ENCODE measurements around the gene CAMK2G. TPM values are rescaled to one million over a fixed set of nuclear protein-coding genes. Genes with fewer than 3 reads are reported as not detected.

Gene CAMK2G
- total RNA-seq, 3 donors from 2014 or later, result 22.6 to 28.0 (median 27.2) TPM

- H3K27ac ChIP-seq, result no peak overlapping the region
- H3K4me1 ChIP-seq, result peaks cover 4 to 18% of the 10 kb centered on the region in 2 donors
- no peaks in the 10 kb centered on the region for H3K27me3 ChIP-seq
- H3K4me3 ChIP-seq, result no peak overlapping the region
- TF ChIP-seq POLR2AphosphoS5 (IDR thresholded peaks at IDR 0.05) (no peak), POLR2A (IDR thresholded peaks at IDR 0.05) (no peak), CTCF (IDR thresholded peaks at IDR 0.05) (no peak)
- DNase-seq (ENCODE audit: low spot score in 2 of 2), result no peak
- intact Hi-C loops (cut with DNase I; ENCODE audit: low total_unique reads), result no loop called here
- H3K9me3 ChIP-seq, result no peaks in the 10 kb centered on the region
- peaks cover 11% of the 10 kb centered on the region for H3K36me3 ChIP-seq
These were observed 105.0 kb downstream of the CAMK2G start for GRCh38 chr10:73769396-73769795.

- DNase-seq (ENCODE audit: low spot score in 2 of 2), result no peak
- no peak overlapping the region for H3K27ac ChIP-seq
These were observed 105.5 kb downstream of the CAMK2G start for GRCh38 chr10:73768881-73769280.

GRCh38 chr10:73765066-73765465 lies 109.3 kb downstream of the CAMK2G start:
- H3K27me3 ChIP-seq, result no peaks in the 10 kb centered on the region
- H3K36me3 ChIP-seq, result peaks cover 23% of the 10 kb centered on the region
- intact Hi-C loops (cut with DNase I; ENCODE audit: low total_unique reads), result no loop called here
- no peak for TF ChIP-seq CTCF (IDR thresholded peaks at IDR 0.05)
- H3K4me1 ChIP-seq, result no peaks in the 10 kb centered on the region
- DNase-seq (ENCODE audit: low spot score in 2 of 2), result no peak
- H3K27ac ChIP-seq, result no peak overlapping the region
- no peaks in the 10 kb centered on the region for H3K9me3 ChIP-seq
- no peak overlapping the region for H3K4me3 ChIP-seq

More at GRCh38 chr10:73768881-73769280, 105.5 kb downstream of the CAMK2G start:
- no peaks in the 10 kb centered on the region for H3K27me3 ChIP-seq
- TF ChIP-seq POLR2AphosphoS5 (IDR thresholded peaks at IDR 0.05) (no peak), CTCF (IDR thresholded peaks at IDR 0.05) (no peak), POLR2A (IDR thresholded peaks at IDR 0.05) (no peak)
- no peak overlapping the region for H3K4me3 ChIP-seq
- intact Hi-C loops (cut with DNase I; ENCODE audit: low total_unique reads), result no loop called here
- H3K9me3 ChIP-seq, result no peaks in the 10 kb centered on the region
- H3K4me1 ChIP-seq, result peaks cover 4 to 13% of the 10 kb centered on the region in 2 donors
- H3K36me3 ChIP-seq, result peaks cover 12% of the 10 kb centered on the region

- Histone ChIP-seq H3K27me3 (no peaks in the 10 kb centered on the region), H3K4me1 (no peaks in the 10 kb centered on the region), H3K4me3 (no peak overlapping the region), H3K27ac (no peak overlapping the region), H3K9me3 (no peaks in the 10 kb centered on the region), H3K36me3 (peaks cover 23% of the 10 kb centered on the region)
- DNase-seq (ENCODE audit: low spot score in 2 of 2), result no peak
- TF ChIP-seq POLR2AphosphoS5 (IDR thresholded peaks at IDR 0.05), result no peak
- TF ChIP-seq POLR2A (IDR thresholded peaks at IDR 0.05), result no peak
- intact Hi-C loops (cut with DNase I; ENCODE audit: low total_unique reads), result no loop called here
These were observed 111.0 kb downstream of the CAMK2G start for GRCh38 chr10:73763343-73763742.

- no peak for DNase-seq (ENCODE audit: low spot score in 2 of 2)
- H3K4me1 ChIP-seq, result no peaks in the 10 kb centered on the region
- no peaks in the 10 kb centered on the region for H3K27me3 ChIP-seq
- no peak overlapping the region for H3K4me3 ChIP-seq
- H3K36me3 ChIP-seq, result peaks cover 23% of the 10 kb centered on the region
- no peak for TF ChIP-seq CTCF (IDR thresholded peaks at IDR 0.05)
- TF ChIP-seq POLR2AphosphoS5 (IDR thresholded peaks at IDR 0.05), result no peak
- TF ChIP-seq POLR2A (IDR thresholded peaks at IDR 0.05), result no peak
- intact Hi-C loops (cut with DNase I; ENCODE audit: low total_unique reads), result no loop called here
- H3K9me3 ChIP-seq, result no peaks in the 10 kb centered on the region
- H3K27ac ChIP-seq, result no peak overlapping the region
These were observed 111.4 kb downstream of the CAMK2G start for GRCh38 chr10:73762915-73763314.

Other genes with a start within 250 kb of the CAMK2G start
- 1 to 10 TPM in 1 of 3 donors, under 1 TPM in 2; 0.80 to 1.2 (median 0.98) TPM for gene MYOZ1, start 233.1 kb downstream of the CAMK2G start, total RNA-seq
- gene SYNPO2L, start 218.5 kb downstream of the CAMK2G start, total RNA-seq, result under 1 TPM in 1 of 3 donors, not detected in 2; 0.15 TPM
- gene AGAP5, start 176.4 kb downstream of the CAMK2G start, total RNA-seq, result 10 to 100 TPM in 1 of 3 donors, 1 to 10 TPM in 2; 5.4 to 11.7 (median 7.9) TPM
- 10 to 100 TPM; 33.9 to 57.7 (median 50.1) TPM for gene SEC24C, start 130.2 kb downstream of the CAMK2G start, total RNA-seq
- gene CHCHD1, start 92.5 kb downstream of the CAMK2G start, total RNA-seq, result 10 to 100 TPM; 25.1 to 37.0 (median 29.9) TPM
- 10 to 100 TPM; 79.2 to 87.8 (median 84.2) TPM for gene ZSWIM8, start 88.9 kb downstream of the CAMK2G start, total RNA-seq
- 10 to 100 TPM; 30.7 to 37.7 (median 33.8) TPM for gene NDST2, start 63.0 kb downstream of the CAMK2G start, total RNA-seq
- gene PLAU, start 36.6 kb upstream of the CAMK2G start, total RNA-seq, result 10 to 100 TPM in 1 of 3 donors, 1 to 10 TPM in 2; 4.2 to 11.0 (median 5.2) TPM
- 10 to 100 TPM; 73.1 to 95.0 (median 77.6) TPM for gene VCL, start 123.6 kb upstream of the CAMK2G start, total RNA-seq